GM12873 (cell line): ENCODE measurements around the gene GJA5.

ENCODE experiments used
- CTCF ChIP-seq: IDR thresholded peaks from 2 replicates; pipeline ENCODE4 v1.5.1; 2012; ENCODE audit warnings: low read depth, mild to moderate bottlenecking, moderate library complexity, low read length, control low read depth; ENCODE audit not compliant: insufficient read depth; ENCODE audit errors: missing control alignments

The GJA5 gene

GRCh38 chr1:147762233-147763024 is 2.0 kb upstream of the GJA5 start:
- no peak for TF ChIP-seq CTCF

- no peak for TF ChIP-seq CTCF
Measured at GRCh38 chr1:147758379-147759100, 1.9 kb downstream of the GJA5 start.

- no peak for TF ChIP-seq CTCF
Measured at GRCh38 chr1:147757015-147757990, 3.1 kb downstream of the GJA5 start.

- no peak for TF ChIP-seq CTCF
Measured at GRCh38 chr1:147756341-147756740, 4.1 kb downstream of the GJA5 start.

- no peak for TF ChIP-seq CTCF
Measured at GRCh38 chr1:147754661-147755060, 5.7 kb downstream of the GJA5 start.

GRCh38 chr1:147753081-147753480 is 7.3 kb downstream of the GJA5 start:
- no peak for TF ChIP-seq CTCF

- TF ChIP-seq CTCF, result no peak
Measured at GRCh38 chr1:147752511-147752910, 7.9 kb downstream of the GJA5 start.
